Inferior parietal cortex (tissue), 1 donor: Measurements from ENCODE around the gene STIP1.
"Not testable (repeated sequence)": the region's sequence is repeated elsewhere in the genome, so short reads cannot be mapped to it uniquely, and the experiment has no call there.

Experiments used
- DNase-seq: peaks from one replicate; pipeline ENCODE4 v3.0.0-alpha.2; 2016; ENCODE audit errors: extremely low spot score

Gene STIP1

GRCh38 chr11:64157631-64158394 is 28.2 kb upstream of the STIP1 start:
- DNase-seq: no peak

GRCh38 chr11:64161037-64161436 is 24.9 kb upstream of the STIP1 start:
- no peak for DNase-seq

- not testable (repeated sequence) for DNase-seq
Measured at GRCh38 chr11:64162769-64163168, 23.2 kb upstream of the STIP1 start.

- no peak for DNase-seq
Measured at GRCh38 chr11:64163951-64164350, 22.0 kb upstream of the STIP1 start.

GRCh38 chr11:64164392-64165312 is 21.3 kb upstream of the STIP1 start:
- no peak for DNase-seq

GRCh38 chr11:64165481-64165841 is 20.5 kb upstream of the STIP1 start:
- no peak for DNase-seq

- DNase-seq: peak; percentile 69
Measured at GRCh38 chr11:64165842-64166635, 19.9 kb upstream of the STIP1 start, which contains the start of gene MACROD1. Gene MACROD1, minus strand, starts transcription at chr11:64166113. Its CDS starts 119 bp downstream, at chr11:64165994.

GRCh38 chr11:64170419-64170818 is 15.6 kb upstream of the STIP1 start:
- no peak for DNase-seq

GRCh38 chr11:64173616-64174355 is 12.2 kb upstream of the STIP1 start:
- DNase-seq: no peak

GRCh38 chr11:64176751-64177150 is 9.2 kb upstream of the STIP1 start:
- no peak for DNase-seq

GRCh38 chr11:64178203-64178602 is 7.8 kb upstream of the STIP1 start:
- no peak for DNase-seq

GRCh38 chr11:64178951-64179639 is 6.9 kb upstream of the STIP1 start:
- DNase-seq: no peak

- DNase-seq: no peak
Measured at GRCh38 chr11:64180891-64181290, 5.1 kb upstream of the STIP1 start.

GRCh38 chr11:64181506-64182411 is 4.2 kb upstream of the STIP1 start:
- peak; percentile 88 for DNase-seq

GRCh38 chr11:64183890-64184289 is 2.1 kb upstream of the STIP1 start:
- no peak for DNase-seq

- peak; percentile 82 for DNase-seq
Measured at GRCh38 chr11:64185175-64185692, 737 bp upstream of the STIP1 start.

GRCh38 chr11:64186492-64187165 is 658 bp downstream of the STIP1 start:
- DNase-seq: no peak

GRCh38 chr11:64192434-64192833 is 6.5 kb downstream of the STIP1 start:
- DNase-seq: no peak

GRCh38 chr11:64196626-64197025 is 10.7 kb downstream of the STIP1 start:
- DNase-seq: peak; percentile 42
